HG03025 (cell line): ENCODE data around the gene ISCA1.
"Not testable (repeated sequence)": the region's sequence is repeated elsewhere in the genome, so short reads cannot be mapped to it uniquely, and the experiment has no call there.

Experiments used
- ATAC-seq: cut with Tn5 transposase; IDR thresholded peaks from one replicate; pipeline ENCODE4 v1.9.1; 2021; ENCODE audit warnings: mild to moderate bottlenecking, moderate library complexity; ENCODE audit not compliant: unreplicated experiment, low FRiP score

Gene ISCA1

DNA sequence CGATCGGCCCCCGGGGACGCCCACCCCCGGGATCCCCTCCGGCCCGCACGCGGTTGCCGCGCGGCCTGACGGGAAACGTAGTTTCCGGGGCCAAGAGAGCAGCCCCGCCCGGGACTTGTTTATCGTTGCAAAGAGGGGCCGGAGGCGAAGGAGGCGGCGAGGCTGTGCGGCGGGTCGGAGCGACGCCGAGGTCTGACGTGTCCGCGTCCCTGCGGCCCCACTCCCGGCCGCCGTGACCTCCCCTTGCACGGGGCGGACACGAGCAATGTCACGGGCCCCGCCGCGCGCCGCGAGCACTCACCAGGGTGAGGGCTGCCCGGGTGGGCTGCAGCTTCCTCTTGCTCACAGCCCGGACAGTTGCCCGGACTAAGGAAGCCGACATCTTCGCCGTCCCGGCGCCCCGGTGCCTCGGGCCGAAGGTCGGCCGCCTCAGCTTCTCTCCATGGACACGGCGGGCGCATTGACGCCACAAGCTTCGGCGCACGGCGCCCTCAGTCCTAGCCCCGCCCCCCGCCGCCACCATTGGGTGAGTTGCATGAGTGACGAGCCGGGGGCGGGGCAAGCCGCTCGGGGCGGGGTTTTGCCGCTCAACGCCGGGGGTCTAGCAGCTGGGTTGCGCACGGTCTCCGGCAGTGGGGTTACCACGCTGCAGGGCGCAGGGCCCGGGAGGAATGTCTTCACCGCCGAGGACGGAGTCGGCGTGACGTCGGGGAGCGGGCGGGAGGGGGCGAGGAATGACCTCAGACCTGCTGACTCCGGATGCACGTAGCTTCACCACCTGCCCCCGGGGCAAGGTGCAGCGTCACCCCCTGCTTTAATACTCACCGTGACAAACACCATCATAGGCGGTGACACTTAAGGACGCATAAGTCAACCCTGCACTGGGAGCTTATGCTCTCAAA lies at the start of gene ISCA1:
Gene ISCA1, minus strand, starts transcription at position 462 of the 902 bp plus-strand sequence. Its CDS starts 80 bp downstream, at position 382.
- peak; percentile 83 for ATAC-seq

DNA sequence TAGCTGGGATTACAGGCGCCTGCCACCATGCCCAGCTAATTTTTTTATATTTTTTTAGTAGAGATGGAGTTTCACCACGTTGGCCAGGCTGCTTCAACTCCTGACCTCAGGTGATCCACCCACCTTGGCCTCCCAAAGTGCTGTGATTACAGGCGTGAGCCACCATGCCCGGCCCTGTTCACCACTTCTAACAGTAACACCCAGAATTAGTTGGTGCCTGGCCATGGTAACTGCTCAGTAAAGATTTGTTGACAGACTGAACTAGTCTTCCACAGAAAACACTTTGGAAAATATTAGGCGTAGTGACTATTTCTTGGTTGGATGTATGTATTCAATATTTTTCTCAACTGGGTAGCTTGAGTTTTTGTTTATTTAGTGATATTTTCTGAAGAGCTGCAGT lies 47.8 kb upstream of the ISCA1 start:
- ATAC-seq = no peak

DNA sequence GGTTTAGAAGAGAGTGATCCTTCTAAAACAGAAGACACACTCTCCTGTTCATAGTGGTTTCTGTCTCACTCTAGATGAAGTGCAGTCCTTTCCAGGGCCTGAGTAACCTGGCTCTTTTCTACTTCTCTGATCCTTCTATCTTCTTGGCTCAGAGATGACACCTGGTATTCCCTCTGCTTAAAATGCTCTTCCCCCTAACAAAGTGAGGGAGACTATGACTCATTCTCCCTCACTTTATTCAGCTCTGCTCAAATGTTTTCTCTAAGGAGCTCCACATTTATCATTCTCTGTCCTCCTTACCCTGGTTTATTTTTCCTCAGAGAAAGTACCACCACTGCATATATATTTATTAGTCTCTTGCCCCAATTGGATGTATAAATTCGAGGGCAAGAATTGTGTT lies 47.3 kb upstream of the ISCA1 start:
- no peak for ATAC-seq

DNA sequence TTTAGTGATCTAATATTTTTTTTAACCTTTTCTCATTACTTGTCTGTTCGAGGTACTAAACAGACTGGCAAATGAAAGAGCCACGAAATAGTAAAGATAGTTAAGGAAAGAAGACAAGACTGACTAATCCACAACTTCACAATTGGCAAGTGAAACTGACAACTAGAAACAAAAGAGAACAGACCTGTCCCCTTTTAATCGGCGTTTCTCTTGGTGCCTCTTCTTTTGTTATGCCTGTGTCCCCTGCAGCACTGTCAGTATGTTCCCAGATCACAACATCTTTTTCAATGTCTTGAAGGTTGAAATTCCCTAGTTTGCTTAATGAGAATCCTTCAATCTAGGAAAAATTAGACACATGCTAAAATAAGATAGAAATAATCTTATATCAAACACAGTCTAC lies 45.8 kb upstream of the ISCA1 start:
- ATAC-seq = no peak

DNA sequence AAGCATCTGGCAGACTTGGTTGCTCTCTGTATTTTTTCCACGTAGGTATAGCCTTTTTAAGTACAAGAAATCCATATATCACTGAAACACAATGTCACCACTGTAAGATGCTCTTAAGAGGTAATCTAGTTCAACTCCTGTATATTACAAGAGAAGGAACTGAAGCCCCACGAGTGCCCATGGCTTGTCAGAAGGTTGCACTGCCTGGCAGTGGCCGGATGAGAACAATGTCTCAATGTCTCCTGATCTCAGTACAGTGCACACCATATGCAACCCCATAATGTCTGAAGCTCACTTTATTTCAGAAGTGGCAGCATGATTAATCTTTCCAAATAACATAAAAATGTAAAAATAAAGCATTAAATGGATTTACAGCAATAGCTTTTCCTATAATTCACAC lies 44.2 kb upstream of the ISCA1 start:
- no peak for ATAC-seq

DNA sequence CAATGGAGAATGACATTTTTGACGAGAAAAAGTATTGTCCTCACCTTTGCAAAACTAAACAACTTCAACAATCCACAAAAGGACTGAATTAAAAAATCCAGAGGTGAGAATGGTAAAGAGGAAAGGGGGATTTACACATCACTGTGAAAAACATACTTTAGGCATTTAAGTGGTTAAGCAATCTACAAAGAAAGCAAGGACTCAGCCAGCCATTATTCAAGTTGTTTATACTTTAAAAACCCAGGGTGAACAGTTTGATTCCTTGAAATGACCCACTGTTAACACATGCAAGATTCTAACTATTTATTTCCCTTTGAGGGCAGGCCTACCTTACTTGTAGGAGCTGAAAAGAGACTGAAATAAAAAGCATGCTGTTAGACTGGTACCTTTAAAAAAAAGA lies 42.6 kb upstream of the ISCA1 start:
- no peak for ATAC-seq

DNA sequence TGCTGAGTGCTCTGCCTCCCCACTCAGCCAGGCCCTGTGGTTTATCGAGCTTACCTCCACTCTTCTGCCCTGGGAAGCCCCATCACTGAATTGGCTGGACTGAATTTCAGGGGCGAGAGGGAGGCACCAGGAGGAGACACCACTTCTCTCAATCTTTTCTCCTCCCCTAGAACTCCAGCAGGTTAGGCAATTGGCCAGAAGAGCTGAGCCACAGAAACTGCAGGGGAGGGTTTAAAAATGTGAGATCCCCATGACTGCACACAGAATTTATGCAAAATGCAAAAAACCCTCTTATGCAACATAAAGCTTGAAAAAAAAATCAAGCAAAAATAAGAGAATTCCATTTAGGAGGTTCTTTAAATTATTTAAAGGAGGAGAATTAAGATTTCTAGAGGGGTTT lies 42.0 kb upstream of the ISCA1 start:
- no peak for ATAC-seq

DNA sequence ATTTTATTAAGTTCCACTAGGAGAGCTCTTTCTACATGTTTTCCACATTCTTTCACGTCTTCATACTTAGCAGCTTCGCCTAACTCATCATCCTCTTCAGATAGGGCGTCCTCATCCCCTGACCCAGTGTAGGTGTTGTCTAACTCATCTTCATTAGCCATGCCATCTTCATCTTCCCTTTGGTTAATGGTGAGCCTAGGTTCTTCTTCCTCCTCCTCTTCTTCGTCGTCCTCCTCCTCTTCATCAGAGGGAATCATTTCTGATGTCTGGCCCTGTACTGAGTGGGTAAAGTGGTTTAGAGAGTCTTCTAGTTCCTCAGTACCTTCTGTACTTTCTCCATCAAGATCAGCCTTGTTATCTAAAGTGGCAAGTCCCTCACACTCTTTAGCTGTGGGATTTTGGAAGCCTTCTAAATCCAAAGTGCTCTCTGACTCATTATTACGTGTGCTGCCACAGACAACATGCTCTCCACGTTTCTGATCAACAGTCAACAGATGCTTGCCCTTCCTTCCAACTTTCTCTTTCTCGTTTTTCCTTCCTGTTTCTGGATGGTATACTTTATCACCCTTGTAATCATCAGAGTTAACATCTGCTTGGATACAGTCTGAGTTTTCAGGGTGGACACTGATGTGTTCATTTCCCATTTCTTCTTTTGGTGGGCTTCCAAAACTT lies 40.8 kb upstream of the ISCA1 start:
- ATAC-seq = no peak

DNA sequence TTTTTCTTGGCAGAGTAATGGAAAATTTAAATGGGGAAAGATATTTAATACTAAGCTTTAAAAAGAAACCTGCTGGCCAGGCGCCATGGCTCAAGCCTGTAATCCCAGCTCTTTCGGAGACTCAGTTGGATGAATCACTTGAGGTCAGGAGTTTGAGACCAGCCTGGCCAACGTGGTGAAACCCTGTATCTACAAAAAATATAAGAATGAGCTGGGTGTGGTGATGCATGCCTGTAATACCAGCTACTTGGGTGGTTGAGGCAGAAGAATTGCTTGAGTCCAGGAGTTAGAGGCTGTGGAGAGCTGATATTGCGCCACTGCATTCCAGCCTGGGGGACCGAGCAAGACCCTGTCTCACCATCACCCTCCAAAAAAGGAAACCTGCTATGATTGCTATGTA lies 39.0 kb upstream of the ISCA1 start:
- no peak for ATAC-seq

DNA sequence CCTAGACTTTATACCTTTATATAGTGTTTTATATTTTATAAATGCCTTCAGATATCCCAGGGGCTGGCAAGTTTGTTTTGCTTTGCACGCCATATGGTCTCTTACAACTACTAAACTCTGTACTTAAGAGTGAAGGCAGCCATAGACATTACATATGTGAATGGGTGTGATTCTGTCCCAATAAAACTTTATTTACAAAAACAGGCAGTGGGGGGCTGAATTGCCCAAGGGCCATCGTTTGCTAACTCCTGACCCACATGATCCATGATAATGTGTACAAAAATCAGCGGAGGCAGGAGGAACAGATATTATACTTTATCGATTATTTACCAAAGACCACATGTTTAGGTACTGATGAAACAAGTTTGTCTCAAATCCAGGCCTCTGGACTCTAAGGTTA lies 35.8 kb upstream of the ISCA1 start:
- no peak for ATAC-seq

DNA sequence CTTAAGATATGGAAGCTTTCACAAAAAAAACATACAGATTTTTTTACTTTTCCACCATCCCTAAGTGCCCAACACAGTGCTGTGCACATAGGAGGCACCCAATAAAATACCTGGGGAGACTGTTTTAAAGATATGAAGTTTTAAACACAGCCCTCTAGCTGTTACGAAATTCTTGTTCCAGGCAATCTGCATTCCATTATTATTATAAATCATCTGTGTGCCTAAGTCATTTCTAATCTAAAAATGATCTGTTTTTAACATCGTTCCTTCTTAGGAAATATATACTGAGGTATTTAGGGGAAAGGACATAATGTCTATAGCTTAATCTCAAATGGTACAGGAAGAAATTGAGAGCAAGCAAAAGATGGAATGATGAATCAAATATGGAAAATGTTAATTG lies 32.7 kb upstream of the ISCA1 start:
- no peak for ATAC-seq

DNA sequence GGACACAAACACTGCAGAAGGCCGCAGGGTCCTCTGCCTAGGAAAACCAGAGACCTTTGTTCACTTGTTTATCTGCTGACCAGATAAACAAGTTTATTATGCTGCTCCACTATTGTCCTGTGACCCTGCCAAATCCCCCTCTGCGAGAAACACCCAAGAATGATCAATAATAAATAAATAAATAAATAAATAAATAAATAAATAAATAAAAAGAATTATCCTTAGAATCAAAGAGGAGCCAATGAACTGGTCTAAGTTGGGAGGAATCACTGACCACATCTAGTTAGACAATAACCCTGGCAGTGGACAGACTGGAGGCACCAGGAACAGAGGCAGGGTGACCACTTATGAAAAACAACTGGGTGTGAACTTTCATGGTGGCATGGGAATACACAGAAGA lies 30.6 kb upstream of the ISCA1 start:
- ATAC-seq = not testable (repeated sequence)

DNA sequence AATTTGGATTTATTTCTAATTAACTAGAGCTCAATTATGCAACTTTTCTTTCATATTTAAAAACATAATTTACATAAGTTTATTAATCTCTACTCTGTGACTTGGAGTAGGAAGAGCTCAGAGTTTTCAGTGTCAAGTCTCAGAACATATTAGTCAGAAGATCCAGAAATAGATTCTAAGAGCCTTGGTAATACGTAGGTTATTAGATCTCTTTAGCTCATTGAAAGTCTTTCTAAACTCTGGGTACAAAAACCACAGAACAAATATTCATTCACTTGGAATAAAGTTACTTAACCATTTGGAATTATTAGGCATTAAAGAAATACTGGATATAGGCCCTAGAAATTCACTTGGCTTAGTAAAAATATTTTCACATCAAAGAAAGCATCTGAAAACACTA lies 26.3 kb upstream of the ISCA1 start:
- no peak for ATAC-seq

DNA sequence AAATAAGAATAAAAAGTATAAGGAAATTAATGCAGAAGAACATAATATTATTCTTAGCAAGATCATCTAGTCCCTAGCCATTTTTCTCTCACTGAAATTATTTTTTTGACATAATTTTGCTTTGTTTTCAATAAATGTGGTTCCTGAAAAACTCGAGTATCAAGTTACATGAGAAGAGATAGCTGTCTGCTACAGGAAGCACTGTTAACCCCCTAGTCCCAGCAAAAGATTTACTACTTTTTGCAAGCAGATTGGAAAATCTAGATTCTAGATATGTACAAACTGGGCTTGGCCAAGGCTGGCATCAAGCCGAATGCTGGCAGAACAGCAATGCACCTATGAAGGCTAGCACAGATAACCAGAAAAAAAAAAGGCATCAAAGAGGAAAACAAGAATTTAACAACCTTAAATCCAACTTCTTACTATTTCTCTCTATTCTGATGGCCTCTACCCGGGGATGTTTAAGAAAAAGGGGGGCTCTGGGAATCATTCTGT lies 21.9 kb upstream of the ISCA1 start:
- ATAC-seq = no peak

DNA sequence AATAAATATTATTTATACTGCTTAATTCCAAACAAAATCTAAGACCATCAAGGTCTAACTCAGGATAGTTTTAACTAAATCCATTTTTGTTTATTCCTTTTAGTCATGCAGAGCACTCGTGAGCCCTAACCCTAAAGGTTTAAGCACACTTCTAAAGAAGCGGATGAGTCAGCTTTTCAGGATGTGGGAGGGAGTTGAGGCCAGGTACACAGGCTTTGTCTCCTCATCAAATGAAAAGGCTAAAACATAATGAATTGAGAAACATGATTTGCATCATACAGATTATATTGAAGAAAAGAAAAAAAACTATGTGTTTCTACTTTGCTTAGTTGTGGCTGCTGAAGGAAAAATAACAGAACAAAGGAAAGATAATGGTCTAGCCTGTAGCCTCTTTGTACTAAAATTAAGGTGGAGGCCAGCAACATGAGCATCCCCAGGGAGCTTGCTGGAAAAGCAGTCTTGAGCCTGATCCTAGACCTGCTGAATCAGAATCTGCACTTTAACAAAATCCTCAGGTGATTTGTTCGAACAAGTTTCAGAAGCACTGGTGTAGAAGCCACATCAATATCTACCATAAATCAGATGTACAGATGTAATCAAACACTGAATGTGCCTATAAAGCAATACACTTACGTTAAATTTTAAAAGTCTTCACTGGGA lies 21.1 kb upstream of the ISCA1 start:
- ATAC-seq = no peak

DNA sequence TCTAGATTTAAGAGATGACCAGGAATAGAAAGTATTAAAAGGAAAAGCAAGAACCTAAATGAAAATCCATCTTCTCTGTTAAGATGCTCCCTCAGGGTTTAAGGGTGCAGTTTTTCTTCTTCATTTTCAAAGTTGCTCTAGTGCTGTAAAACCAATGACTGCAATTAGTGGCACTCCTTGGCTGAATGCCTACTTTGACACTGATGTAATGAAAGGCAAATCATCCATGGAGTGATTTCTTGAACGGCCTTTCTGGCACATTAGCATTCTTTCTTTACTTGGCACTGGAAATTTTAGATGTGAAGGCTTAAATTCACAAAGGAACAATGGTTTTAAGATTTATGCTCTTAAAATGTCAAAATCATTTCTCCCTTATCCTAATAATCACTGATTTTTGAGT lies 19.3 kb upstream of the ISCA1 start:
- no peak for ATAC-seq

DNA sequence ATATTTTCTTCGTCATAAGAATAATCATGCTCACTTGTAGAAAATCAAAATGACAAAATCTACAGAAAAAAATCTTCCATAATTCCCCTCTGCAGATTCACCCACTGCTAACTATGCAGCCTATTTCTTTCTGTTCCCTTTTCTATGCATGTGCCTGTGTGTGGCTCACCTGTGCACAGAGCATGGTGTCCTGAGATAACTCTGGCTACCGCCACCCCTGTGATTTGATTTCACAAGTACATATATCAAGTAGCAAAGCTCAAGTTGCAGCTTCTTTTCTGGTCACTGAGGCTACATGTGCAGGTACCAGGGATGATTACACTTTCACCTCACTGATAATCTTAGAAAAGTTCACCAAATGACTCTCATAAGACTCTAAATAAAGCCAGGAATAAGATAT lies 18.4 kb upstream of the ISCA1 start:
- no peak for ATAC-seq

DNA sequence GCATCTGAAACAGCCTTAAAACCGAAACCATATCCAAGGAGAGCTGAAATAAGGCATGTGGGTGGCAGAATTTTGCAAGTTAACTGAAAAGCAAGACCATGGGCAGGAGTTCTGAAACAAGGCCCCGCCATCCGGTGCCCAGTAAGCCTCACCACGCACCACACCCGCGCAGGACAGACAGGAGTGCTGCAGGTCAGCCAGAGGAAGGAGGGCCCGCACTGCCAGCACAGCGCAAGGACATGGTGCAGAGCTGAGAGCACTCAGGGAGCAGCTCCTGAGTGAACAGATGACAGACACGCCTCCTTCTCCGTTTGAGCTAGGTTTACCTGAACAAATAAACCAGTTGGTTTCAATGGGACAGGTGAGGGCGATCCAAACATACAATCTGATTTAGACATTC lies 16.5 kb upstream of the ISCA1 start:
- no peak for ATAC-seq

DNA sequence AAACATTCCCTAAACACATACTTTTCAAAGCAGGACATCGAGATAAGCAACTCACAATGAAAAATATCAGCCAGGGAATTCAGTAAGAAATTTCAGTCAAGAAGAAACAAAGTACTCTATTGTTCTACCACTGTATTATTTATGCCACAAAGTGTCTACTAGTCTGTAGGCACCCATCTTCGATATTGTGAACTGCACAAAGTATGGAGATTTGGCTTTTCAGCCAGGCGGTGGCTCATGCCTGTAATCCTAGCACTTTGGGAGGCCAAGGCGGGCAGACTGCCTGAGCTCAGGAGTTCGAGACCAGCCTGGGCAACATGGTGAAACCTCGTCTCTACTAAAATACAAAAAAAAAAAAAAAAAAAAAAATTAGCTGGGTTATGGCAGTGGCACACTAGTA lies 8.0 kb upstream of the ISCA1 start:
- ATAC-seq = not testable (repeated sequence)

DNA sequence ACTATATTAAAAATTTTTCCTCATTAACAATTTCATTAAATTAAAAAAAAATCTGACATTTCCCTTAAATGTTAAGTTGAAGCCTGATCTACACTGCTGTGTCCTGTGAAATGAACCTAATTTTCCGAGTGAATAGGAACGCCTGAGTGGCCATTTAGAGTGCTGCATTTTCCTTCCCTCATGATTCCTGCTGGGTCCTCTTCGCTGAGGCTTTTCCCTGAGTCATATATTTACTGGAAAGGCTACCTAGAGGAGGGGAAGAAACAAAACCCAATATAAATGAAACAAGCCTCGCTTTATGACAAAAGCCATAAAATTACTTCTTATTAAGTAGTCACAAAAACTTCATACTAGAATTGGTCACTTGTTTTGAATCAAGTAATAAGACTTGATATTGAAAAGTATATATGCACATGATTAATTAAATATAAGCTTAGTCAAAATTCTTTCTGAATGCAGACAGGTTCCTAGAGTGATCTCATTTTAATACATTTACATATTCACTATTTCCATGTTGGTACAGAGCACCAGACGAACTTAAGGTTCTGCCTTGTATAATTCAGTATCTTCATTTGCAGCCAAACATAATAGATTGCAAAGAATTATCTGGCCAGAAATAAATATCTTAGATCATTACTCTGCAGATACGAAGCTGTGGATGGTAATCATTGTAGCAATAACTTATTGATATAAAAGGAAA lies 6.3 kb upstream of the ISCA1 start:
- no peak for ATAC-seq

DNA sequence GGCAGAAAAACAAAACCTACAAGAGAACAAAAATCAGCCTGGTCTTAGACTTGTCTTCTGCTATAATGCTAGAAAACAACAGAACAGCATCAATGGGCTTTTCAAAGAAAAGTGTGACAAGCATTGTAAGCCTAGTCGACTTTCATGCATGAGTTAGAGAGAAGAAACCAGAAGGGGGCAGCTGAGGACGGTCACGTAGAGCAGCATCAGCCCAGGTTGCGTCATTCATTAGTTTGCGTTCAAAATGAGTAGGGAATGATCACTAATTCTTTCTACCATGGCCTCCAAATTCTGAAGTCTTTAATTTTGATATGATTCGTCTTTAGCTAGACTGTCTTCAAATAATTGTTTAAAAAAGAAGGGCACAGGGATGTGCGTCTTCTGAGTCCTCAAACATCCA lies 4.7 kb upstream of the ISCA1 start:
- no peak for ATAC-seq
